GM12892 (cell line): ENCODE measurements around the gene SRGAP2C.
"Not testable (repeated sequence)": the region's sequence is repeated elsewhere in the genome, so short reads cannot be mapped to it uniquely, and the experiment has no call there.

Experiments
- POLR2A ChIP-seq: IDR thresholded peaks from 2 replicates; pipeline ENCODE4 v1.6.1; 2011; ENCODE audit warnings: low read depth, low read length, control low read depth
- POLR2AphosphoS5 ChIP-seq: IDR thresholded peaks from 2 replicates; pipeline ENCODE4 v1.6.1; 2011; ENCODE audit warnings: low read depth, low read length, control low read depth
- TAF1 ChIP-seq: IDR thresholded peaks from 2 replicates; pipeline ENCODE4 v1.6.1; 2011; ENCODE audit warnings: low read depth, mild to moderate bottlenecking, control low read depth, low read length, borderline replicate concordance

DNA sequence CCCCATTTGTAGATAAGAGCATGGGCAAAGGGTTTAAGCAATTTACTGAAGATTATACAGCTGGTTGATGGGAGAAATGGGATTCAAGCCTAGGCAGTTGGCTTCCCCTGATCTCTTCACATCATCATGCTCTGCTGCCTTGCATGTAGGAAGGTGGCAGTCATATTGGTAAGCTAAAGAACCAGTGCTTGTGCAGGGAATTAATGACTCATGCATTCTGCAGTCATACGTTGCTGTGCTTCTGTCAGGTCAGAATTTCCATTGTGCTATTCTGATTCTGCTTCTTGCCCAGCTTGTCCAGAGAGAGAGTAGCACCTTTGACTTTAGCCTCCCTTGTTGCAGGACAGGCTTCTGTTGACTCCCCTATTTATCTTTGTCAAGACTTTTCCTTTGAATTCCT, 153.2 kb downstream of the SRGAP2C start:
- TF ChIP-seq POLR2AphosphoS5, POLR2A, TAF1: not testable (repeated sequence)
